Gastroesophageal sphincter (tissue), 3 donors: ENCODE results near the gene PEX1.

Source experiments
- CTCF ChIP-seq, 4 experiments: fragments of 200-600 bp in 2 of 4; fragments of 450-650 bp in 2 of 4; sonication (generic) in 1 of 4; IDR thresholded peaks; one replicate each; pipeline ENCODE4 v1.5.1; 2017 to 2019; ENCODE audit warnings: antibody characterized with exemption in 4 of 4, mild to moderate bottlenecking in 2 of 4, moderate library complexity in 2 of 4
- EP300 ChIP-seq: sonication (generic); formaldehyde crosslinking; IDR thresholded peaks from one replicate; pipeline ENCODE4 v1.6.1; 2017; ENCODE audit warnings: antibody characterized with exemption, mild to moderate bottlenecking
- POLR2A ChIP-seq, 2 donors: fragments of 450-650 bp; IDR thresholded peaks; one replicate each; pipeline ENCODE4 v1.6.1; 2017; ENCODE audit warnings: antibody characterized with exemption in 2 of 2, mild to moderate bottlenecking in 2 of 2, moderate library complexity in 1 of 2
- POLR2AphosphoS5 ChIP-seq: sonication (generic); formaldehyde crosslinking; IDR thresholded peaks from one replicate; pipeline ENCODE4 v1.6.1; 2017; ENCODE audit warnings: antibody characterized with exemption

- TF ChIP-seq CTCF (IDR thresholded peaks at IDR 0.05): peak in 1 of 4 experiments; percentile 72
- peak; percentile 6 to 12 for TF ChIP-seq POLR2A (IDR thresholded peaks at IDR 0.05)
- no peak for TF ChIP-seq EP300
- TF ChIP-seq POLR2AphosphoS5: peak; percentile 83
Measured at GRCh38 chr7:92528188-92528957, at the start of gene PEX1, which contains the start of gene RBM48.
